ENCODE data around the gene UXS1.

GRCh38 chr2:106184394-106184793, 9.7 kb downstream of the UXS1 start:
- TF ChIP-seq, protein P1, sequence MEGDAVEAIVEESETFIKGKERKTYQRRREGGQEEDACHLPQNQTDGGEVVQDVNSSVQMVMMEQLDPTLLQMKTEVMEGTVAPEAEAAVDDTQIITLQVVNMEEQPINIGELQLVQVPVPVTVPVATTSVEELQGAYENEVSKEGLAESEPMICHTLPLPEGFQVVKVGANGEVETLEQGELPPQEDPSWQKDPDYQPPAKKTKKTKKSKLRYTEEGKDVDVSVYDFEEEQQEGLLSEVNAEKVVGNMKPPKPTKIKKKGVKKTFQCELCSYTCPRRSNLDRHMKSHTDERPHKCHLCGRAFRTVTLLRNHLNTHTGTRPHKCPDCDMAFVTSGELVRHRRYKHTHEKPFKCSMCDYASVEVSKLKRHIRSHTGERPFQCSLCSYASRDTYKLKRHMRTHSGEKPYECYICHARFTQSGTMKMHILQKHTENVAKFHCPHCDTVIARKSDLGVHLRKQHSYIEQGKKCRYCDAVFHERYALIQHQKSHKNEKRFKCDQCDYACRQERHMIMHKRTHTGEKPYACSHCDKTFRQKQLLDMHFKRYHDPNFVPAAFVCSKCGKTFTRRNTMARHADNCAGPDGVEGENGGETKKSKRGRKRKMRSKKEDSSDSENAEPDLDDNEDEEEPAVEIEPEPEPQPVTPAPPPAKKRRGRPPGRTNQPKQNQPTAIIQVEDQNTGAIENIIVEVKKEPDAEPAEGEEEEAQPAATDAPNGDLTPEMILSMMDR (IDR thresholded peaks at IDR 0.05): no peak
- TF ChIP-seq POLR2AphosphoS5 (IDR thresholded peaks at IDR 0.05): no peak
- TF ChIP-seq EP300 (IDR thresholded peaks at IDR 0.05): no peak

All from sigmoid colon (tissue), 4 donors.